ENCODE data around the gene TACSTD2.
A peak's percentile ranks its signal among the peaks of the same experiment; 100 is the strongest.
"Not testable (repeated sequence)": the region's sequence is repeated elsewhere in the genome, so short reads cannot be mapped to it uniquely, and the experiment has no call there.

The TACSTD2 gene

GRCh38 chr1:58577654-58578030 is 590 bp upstream of the TACSTD2 start:
- peaks cover 71% of the 10 kb centered on the region for H3K27me3 Mint-ChIP-seq
- H3K9me3 Mint-ChIP-seq = no peaks in the 10 kb centered on the region
- ATAC-seq = no peak
- H3K27ac Mint-ChIP-seq = no peak overlapping the region
- H3K4me3 Mint-ChIP-seq = peak overlapping the region; percentile 57 to 76
- peaks cover 46% of the 10 kb centered on the region for H3K4me1 Mint-ChIP-seq
- no peak for DNase-seq

- Mint-ChIP-seq H3K27ac (peak overlapping the region in 1 of 2 donors; percentile 19), H3K27me3 (peaks cover 84% of the 10 kb centered on the region), H3K4me1 (peaks cover 47% of the 10 kb centered on the region), H3K4me3 (peak overlapping the region; percentile 80 to 91), H3K9me3 (no peaks in the 10 kb centered on the region)
- peak in 1 of 2 donors; percentile 17 for DNase-seq
- ATAC-seq = no peak
Observed at GRCh38 chr1:58576325-58576726, 726 bp downstream of the TACSTD2 start.

GRCh38 chr1:58575551-58576324 is 1.3 kb downstream of the TACSTD2 start:
- peaks cover 47% of the 10 kb centered on the region for H3K4me1 Mint-ChIP-seq
- peak overlapping the region; percentile 80 to 91 for H3K4me3 Mint-ChIP-seq
- DNase-seq = no peak
- no peaks in the 10 kb centered on the region for H3K9me3 Mint-ChIP-seq
- H3K27ac Mint-ChIP-seq = peak overlapping the region in 1 of 2 donors; percentile 19
- H3K27me3 Mint-ChIP-seq = peaks cover 90% of the 10 kb centered on the region
- ATAC-seq = no peak

GRCh38 chr1:58574816-58575215 is 2.2 kb downstream of the TACSTD2 start:
- Mint-ChIP-seq H3K4me1 (peaks cover 47% of the 10 kb centered on the region), H3K27me3 (peaks cover 94% of the 10 kb centered on the region), H3K4me3 (no peak overlapping the region), H3K9me3 (no peaks in the 10 kb centered on the region), H3K27ac (no peak overlapping the region)
- ATAC-seq (no peak), DNase-seq (no peak)

- Mint-ChIP-seq H3K4me3 (no peak overlapping the region), H3K9me3 (no peaks in the 10 kb centered on the region)
- peak; percentile 29 to 64 for DNase-seq
Observed at GRCh38 chr1:58573705-58574591, 3.1 kb downstream of the TACSTD2 start.

GRCh38 chr1:58573138-58573537 is 3.9 kb downstream of the TACSTD2 start:
- DNase-seq (no peak), ATAC-seq (no peak)
- Mint-ChIP-seq H3K4me3 (no peak overlapping the region), H3K9me3 (no peaks in the 10 kb centered on the region), H3K4me1 (peaks cover 43% of the 10 kb centered on the region), H3K27me3 (peaks cover 96% of the 10 kb centered on the region), H3K27ac (peak overlapping the region in 1 of 2 donors; percentile 7)

More at GRCh38 chr1:58573705-58574591, 3.1 kb downstream of the TACSTD2 start:
- Mint-ChIP-seq H3K27ac (peak overlapping the region in 1 of 2 donors; percentile 29), H3K27me3 (peaks cover 94% of the 10 kb centered on the region), H3K4me1 (peaks cover 47% of the 10 kb centered on the region)
- peak; percentile 97 for ATAC-seq

GRCh38 chr1:58572690-58573089 is 4.4 kb downstream of the TACSTD2 start:
- Mint-ChIP-seq H3K9me3 (no peaks in the 10 kb centered on the region), H3K4me3 (no peak overlapping the region), H3K27me3 (peaks cover 93% of the 10 kb centered on the region), H3K27ac (peak overlapping the region in 1 of 2 donors; percentile 7), H3K4me1 (peaks cover 39% of the 10 kb centered on the region)
- no peak for ATAC-seq
- no peak for DNase-seq

- Mint-ChIP-seq H3K9me3 (no peaks in the 10 kb centered on the region), H3K4me3 (no peak overlapping the region), H3K27ac (no peak overlapping the region), H3K27me3 (peaks cover 87% of the 10 kb centered on the region), H3K4me1 (peaks cover 32% of the 10 kb centered on the region)
- DNase-seq = no peak
- no peak for ATAC-seq
Observed at GRCh38 chr1:58571616-58572015, 5.4 kb downstream of the TACSTD2 start.

- Mint-ChIP-seq H3K4me1 (peaks cover 24% of the 10 kb centered on the region), H3K9me3 (no peaks in the 10 kb centered on the region), H3K4me3 (no peak overlapping the region), H3K27ac (no peak overlapping the region), H3K27me3 (peaks cover 83% of the 10 kb centered on the region)
- DNase-seq (no peak), ATAC-seq (no peak)
Observed at GRCh38 chr1:58570817-58571216, 6.2 kb downstream of the TACSTD2 start.

- Mint-ChIP-seq H3K4me1 (peaks cover 19% of the 10 kb centered on the region), H3K9me3 (no peaks in the 10 kb centered on the region), H3K27me3 (peaks cover 83% of the 10 kb centered on the region), H3K4me3 (no peak overlapping the region), H3K27ac (no peak overlapping the region)
- ATAC-seq (no peak), DNase-seq (no peak)
Observed at GRCh38 chr1:58570094-58570493, 7.0 kb downstream of the TACSTD2 start.

GRCh38 chr1:58568911-58569310 is 8.1 kb downstream of the TACSTD2 start:
- peaks cover 75% of the 10 kb centered on the region for H3K27me3 Mint-ChIP-seq
- DNase-seq (no peak), ATAC-seq (no peak)
- H3K27ac Mint-ChIP-seq = no peak overlapping the region
- H3K9me3 Mint-ChIP-seq = no peaks in the 10 kb centered on the region
- H3K4me1 Mint-ChIP-seq = peaks cover 14% of the 10 kb centered on the region
- no peak overlapping the region for H3K4me3 Mint-ChIP-seq

GRCh38 chr1:58568271-58568860 is 8.7 kb downstream of the TACSTD2 start:
- Mint-ChIP-seq H3K4me1 (peaks cover 8% of the 10 kb centered on the region), H3K4me3 (no peak overlapping the region), H3K9me3 (no peaks in the 10 kb centered on the region), H3K27me3 (peaks cover 76% of the 10 kb centered on the region), H3K27ac (no peak overlapping the region)
- no peak for DNase-seq
- ATAC-seq = no peak

GRCh38 chr1:58566339-58566738 is 10.7 kb downstream of the TACSTD2 start:
- no peaks in the 10 kb centered on the region for H3K9me3 Mint-ChIP-seq
- no peak overlapping the region for H3K4me3 Mint-ChIP-seq
- H3K4me1 Mint-ChIP-seq = no peaks in the 10 kb centered on the region
- DNase-seq (no peak), ATAC-seq (no peak)
- H3K27ac Mint-ChIP-seq = no peak overlapping the region
- peaks cover 76% of the 10 kb centered on the region for H3K27me3 Mint-ChIP-seq

GRCh38 chr1:58563715-58564114 is 13.3 kb downstream of the TACSTD2 start:
- H3K4me3 Mint-ChIP-seq, H3K27ac Mint-ChIP-seq, H3K9me3 Mint-ChIP-seq, H3K4me1 Mint-ChIP-seq, DNase-seq, ATAC-seq: not testable (repeated sequence)
- peaks cover 54% of the 10 kb centered on the region for H3K27me3 Mint-ChIP-seq

- no peaks in the 10 kb centered on the region for H3K9me3 Mint-ChIP-seq
- H3K27me3 Mint-ChIP-seq = peaks cover 53% of the 10 kb centered on the region
- no peak overlapping the region for H3K4me3 Mint-ChIP-seq
- H3K4me1 Mint-ChIP-seq = no peaks in the 10 kb centered on the region
- no peak for ATAC-seq
- no peak overlapping the region for H3K27ac Mint-ChIP-seq
- no peak for DNase-seq
Observed at GRCh38 chr1:58561633-58562032, 15.4 kb downstream of the TACSTD2 start.

GRCh38 chr1:58555393-58555792 is 21.7 kb downstream of the TACSTD2 start:
- Mint-ChIP-seq H3K4me3 (no peak overlapping the region), H3K9me3 (no peaks in the 10 kb centered on the region), H3K27ac (no peak overlapping the region), H3K27me3 (peaks cover 25% of the 10 kb centered on the region), H3K4me1 (no peaks in the 10 kb centered on the region)
- ATAC-seq (no peak), DNase-seq (no peak)
